Kasumi-1 (cell line): ENCODE results near the gene BMPR1B.
A peak's percentile ranks its signal among the peaks of the same experiment; 100 is the strongest.
"Not testable (repeated sequence)": the region's sequence is repeated elsewhere in the genome, so short reads cannot be mapped to it uniquely, and the experiment has no call there.

Source experiments
- DNase-seq, 2 experiments: peaks; one replicate each; lab custom pipeline; 2025; lab: John Stamatoyannopoulos, UW

Gene BMPR1B

DNA sequence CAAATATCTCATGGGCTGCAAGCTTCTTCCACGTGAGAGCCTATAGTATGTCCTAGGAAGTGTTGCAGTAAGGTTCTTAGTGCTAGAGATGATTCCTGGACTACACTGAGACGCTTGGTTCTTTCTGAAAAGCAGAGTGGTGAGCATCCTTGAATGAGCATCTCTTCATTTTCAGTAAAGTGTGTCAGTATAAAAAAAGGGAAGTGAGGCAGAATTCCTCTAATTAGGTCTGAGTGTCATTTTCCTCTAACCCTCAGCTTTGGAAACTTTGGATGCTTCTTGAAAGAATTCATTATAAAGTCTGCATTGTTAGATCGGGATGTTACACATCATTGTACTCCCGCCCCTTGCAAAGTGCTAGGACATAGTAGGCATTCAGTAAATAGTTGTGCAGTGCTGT, 5.2 kb downstream of the BMPR1B start:
- no peak for DNase-seq

DNA sequence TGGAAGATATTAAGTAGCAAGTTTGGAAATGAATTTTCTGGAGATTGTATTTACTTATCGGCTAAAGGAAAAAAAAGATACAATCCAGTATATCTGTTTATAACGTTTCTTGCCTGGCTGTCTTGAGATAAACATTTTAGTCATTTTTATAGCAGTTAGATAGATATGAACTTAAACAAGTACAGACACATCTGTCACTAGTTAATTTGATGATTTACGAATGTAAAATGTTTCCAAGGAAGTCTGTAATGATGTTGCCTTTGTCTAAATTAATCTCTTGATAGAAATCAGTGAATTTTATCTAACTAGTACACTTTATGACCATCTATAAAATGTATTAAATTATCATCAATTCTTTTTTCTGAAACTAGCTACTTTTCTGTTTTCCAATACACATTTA, 5.7 kb downstream of the BMPR1B start:
- DNase-seq = no peak

DNA sequence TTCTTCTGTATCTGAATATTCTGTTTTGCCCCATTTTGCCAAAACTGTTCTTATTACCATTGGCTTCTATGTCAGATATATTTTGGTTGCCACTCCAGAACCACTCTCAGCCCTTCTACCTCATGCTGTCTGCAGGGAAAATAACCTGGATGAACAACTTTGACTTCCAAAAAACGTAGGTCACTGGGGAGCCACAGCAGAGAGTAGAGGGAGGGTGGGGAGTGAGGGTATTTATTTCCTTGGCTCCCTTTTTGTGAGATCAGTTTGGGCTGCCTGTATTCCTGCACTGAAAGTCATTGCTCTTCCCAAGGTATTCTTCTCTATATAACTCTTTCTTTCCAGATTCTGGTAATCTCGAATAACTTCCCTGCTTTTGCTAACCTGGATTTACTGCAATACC, 6.3 kb downstream of the BMPR1B start:
- no peak for DNase-seq

DNA sequence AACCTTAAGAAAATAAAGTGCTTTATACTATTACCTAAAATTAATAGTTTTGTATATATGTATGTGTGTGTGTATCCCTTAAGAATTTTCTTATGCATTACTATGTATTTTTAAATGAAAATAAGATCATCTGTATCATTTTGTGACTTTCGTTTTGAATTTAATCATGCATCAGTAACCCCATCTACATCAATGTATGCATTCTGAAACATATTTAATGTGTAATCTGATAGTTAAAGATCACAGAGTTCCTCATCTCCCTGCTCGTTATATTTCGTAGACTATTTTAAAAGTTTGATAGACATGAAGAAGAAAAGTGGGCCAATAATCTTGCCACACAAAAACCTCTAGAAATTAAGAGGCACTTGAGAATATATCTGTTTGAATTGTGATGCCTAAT, 7.4 kb downstream of the BMPR1B start:
- DNase-seq = no peak

DNA sequence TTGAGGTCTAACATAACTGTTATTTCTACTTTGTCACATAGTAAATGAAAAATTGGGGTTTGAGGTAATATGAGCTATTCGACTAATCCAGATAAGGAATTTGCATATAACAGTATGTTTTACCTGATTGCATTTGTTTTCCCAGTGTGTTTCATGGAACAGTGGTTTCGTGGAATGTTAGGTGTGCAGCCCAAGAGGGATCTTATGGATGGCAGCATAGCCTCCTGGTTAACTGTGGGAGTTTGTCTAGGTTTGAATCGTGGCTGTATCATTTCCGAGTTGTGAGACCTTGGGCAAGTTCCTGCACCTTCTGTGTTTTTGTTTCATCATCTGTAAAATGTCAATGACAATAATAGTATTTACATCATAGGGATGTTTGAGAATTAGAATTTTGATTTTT, 7.9 kb downstream of the BMPR1B start:
- DNase-seq = no peak

- DNase-seq = no peak
Observed at GRCh38 chr4:94766856-94767255, 9.1 kb downstream of the BMPR1B start.

DNA sequence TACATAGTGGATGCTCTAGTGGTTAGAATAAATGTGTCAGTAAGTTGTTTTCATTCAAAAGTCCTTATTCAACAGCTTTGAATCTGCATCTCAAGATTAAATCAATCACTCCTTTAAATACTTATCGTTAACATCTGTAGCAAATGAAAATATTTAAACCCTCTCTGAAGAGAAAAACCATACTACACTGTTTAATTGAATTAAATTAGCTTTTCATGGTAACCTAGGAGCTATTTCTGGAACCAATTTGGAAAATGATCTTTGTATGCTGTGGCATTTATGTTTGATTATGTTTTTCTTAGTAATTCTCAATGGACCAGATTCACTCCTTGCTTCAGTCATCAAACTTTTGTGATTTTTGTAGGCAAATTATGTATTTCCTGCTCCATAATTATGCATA, 9.7 kb downstream of the BMPR1B start:
- DNase-seq = no peak

DNA sequence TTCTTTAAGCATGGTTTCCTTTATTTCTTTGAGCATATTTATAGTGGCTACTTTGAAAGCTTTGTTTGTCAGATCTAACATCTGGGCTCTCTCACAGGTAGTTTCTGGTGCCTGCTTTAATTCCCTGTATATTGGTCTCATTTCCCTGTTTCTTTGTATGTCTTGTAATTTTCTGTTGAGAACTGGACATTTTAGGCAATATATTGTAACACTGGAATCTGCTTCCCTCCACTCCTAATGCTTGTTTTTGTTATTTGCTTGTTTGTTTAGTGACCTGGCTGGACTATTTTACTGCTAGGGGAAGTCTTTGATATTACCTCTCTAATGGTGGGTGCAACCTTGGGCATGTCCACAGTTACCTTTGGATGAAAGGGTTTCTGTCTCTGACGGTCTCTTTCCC, 25.0 kb downstream of the BMPR1B start:
- DNase-seq = no peak

- DNase-seq = no peak
Observed at GRCh38 chr4:94791701-94792100, 33.9 kb downstream of the BMPR1B start.

- no peak for DNase-seq
Observed at GRCh38 chr4:94798808-94799207, 41.1 kb downstream of the BMPR1B start.

DNA sequence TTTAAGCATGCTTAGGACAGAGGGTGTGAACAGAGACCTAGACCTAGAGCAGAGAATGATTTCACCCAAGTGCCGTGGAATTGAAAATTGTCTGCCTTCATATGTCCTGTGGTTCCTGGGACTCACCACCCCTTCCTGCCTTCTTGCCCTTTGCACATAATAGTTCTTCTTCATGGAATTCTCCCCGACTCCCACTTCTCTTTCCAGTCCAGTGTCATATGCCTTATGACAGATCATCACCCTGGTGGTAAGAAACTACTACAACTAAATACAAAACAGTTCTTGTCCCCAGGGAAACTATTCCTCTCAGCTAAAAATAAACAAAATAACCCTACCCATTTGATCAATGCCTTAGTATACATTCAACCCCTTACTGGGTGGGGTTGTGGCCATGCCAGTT, 43.3 kb downstream of the BMPR1B start:
- no peak for DNase-seq

DNA sequence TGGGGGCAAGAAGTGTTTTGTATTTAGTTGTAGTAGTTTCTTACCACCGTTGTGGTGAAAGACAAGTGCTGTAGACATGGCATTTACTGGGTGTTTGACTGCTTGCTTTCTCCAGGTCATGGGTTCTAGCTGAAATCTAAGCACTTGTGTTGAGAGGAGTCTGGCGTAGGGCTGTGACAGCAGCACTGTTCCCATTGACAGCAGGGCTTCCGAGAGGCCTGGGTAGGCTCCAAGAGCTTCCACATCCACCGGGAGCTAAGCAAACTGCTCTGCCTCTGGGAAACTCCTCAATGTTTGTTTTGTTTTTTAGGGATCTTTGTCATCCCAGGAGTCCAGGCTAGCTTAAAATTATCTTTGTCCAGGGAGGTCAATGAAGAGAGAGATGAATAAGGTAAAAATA, 44.3 kb downstream of the BMPR1B start:
- DNase-seq = no peak

- no peak for DNase-seq
Observed at GRCh38 chr4:94803181-94803580, 45.4 kb downstream of the BMPR1B start.

DNA sequence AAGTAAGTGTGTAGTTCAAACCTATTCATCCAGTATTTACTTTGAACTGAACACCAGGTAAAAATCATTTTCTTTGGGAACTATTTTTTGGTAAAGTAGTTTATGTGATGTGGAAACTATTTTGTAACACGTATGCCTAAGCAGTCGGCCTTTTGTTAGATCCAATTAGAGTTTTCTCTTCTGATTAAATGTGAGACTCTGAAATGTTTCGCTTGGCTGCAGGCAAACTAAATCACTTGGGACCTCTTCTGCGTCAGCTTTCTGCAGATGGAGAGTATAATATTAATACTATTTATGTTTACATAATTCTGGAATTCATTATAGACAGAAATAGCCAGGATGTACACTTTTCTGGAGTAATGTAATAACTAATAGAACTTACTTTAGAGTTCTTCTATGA, 46.9 kb downstream of the BMPR1B start:
- no peak for DNase-seq

- no peak for DNase-seq
Observed at GRCh38 chr4:94806376-94806775, 48.6 kb downstream of the BMPR1B start.

DNA sequence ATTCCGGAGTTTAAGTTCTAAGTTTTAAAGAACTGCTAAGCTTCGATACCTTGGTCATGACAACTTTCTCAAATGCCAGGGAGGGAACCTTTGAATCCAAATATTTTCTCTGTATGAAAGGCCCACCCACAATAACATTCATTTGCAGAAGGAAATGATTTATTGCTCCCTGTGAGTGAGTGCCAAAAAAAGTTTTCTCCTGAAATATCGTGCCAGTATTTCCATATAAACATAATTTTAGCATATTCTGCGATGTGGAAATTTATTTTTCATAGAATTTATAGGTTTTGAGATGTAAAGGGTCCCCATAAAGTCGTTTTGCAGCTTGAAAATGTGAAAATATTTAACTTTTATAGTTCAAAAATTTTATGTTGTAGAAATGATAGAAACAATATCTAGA, 53.9 kb downstream of the BMPR1B start:
- no peak for DNase-seq

DNA sequence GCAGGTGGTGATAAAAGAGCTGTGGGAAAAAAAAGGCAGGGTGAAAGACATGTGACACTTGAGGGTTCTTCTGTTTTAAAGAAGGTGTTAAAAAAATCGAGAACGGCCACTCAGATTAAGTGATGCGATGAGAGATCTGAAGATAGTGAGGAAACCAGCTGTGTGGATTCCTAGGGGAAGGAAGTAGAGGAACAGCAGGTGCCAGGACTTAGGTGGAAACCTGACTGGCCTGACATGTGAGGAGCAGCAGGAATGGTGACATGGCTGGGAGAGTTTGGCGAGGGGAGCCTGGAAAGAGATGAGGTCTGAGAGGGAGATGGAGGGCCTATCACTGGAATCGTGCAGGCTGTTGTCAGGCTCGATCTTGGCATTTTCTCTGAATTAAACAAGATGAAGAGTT, 55.5 kb downstream of the BMPR1B start:
- DNase-seq = no peak

GRCh38 chr4:94814237-94814636, 56.5 kb downstream of the BMPR1B start:
- no peak for DNase-seq

DNA sequence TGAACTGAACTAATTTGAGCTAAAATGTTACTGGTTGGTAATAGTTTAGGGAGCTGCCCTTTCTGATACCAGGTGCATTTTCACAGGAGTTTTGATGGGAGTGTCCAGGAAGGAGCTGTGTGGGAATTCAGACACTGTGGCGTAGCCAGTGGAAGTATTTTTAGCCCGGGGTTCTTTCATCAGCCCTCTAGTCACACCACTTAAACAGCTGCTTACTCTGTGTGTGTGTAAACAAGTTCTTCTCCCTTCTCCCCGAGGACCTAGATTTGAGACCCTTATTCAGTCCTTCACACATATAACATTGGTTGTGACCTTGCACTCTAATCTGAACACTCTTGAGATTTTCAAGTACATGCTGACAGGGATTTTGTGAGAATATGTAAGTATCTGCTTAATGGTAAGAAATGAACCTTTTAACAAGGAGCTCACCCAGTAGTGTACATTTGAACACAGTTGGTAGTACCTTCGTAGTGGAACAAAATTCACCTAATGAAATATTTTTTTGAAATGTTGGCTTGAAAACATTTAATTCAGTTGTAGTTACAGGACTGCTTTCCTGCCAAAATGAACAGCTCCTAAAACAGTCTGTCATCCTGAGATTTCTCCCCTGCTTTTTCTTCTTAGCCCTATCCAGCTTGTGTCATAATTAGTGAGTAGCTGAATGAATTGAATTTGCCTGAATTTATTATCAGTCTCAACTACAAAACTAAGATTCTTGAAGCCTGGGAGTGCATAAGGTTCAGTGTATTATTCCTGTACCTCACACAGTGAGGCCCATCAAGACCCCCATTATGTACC, 61.8 kb downstream of the BMPR1B start:
- DNase-seq = no peak

DNA sequence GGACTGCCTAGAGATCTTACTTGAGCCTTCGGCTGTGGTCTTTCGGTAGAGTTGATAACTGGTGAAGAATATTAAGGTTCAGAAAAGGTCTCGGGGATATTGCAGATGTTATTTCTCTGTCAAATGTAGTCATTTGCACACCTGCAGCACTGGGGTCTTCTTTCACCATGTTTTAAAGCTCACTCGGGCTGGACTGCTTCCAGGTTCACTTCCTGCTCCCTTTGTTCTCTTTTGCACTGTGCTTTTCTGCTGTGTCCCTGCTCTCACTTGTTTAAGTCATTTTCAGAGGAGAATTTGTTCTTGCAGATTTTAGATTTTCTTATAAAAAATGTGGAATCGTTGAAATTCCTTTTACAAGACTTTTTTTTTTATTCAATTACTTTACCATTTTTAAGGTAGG, 68.5 kb downstream of the BMPR1B start:
- DNase-seq = peak in 1 of 2 experiments; percentile 1

DNA sequence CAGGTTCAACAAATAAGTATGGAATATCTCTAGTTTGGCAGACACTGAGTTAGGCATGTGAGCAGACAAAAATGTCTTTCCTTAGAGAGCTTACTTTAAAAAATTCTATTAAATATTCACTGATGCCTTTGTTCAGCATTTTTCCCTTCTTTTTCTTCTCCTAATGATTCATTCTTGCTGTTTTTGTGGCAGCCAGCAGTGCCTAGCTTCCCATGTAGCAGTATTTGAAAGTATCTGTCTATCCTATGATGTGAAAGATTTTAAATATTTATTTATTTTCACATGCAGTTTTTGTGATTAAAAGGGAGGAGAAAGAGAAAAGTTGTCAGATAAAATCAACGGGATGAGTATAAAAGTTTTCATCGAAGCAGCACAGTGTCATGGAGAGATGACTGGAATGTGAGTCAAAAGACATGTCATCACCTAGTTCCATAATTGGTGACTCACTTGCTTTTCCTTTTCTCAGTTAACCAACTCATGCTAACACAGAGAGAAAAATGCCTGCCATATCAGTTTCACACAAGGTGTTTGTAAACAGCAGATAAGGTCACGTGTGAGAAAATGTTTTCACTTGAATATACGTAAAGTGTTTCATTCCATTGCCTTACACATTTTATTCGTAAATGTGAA, 69.8 kb downstream of the BMPR1B start:
- DNase-seq = no peak

DNA sequence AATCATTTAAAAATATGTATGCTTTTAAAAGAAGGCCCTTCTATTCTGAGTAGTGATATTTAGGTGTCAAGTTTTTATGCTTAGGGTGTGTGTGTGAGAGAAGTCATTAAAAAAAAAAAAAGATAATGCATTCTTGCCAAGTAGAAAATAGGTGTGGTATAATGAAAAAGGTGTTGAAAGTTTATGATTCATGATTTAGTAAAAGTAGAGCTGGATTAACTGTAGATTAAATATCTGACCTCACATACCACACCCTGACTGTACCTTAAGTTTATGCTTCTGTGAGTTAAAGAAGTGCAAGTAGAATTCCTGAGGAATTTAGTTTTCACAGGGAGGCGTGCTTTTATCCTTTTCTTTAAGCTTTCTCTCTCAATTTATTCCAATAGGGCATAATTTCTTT, 71.1 kb downstream of the BMPR1B start:
- no peak for DNase-seq

GRCh38 chr4:94831607-94832006, 73.9 kb downstream of the BMPR1B start:
- no peak for DNase-seq

DNA sequence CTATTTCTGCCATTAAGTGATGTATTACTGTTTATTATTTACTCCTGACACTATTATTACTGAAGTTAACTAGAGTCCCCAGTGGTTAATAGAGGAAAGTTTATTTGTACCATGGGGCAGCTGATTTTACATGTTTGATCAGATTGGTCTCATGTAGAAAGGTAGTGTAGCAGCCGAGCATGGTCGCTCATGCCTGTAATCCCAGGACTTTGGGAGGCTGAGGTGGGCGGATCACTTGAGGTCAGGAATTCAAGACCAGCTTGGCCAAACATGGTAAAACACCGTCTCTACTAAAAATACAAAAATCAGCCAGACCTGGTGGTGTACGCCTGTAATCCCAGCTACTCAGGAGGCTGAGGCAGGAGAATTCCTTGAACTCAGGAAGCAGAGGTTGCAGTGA, 74.6 kb downstream of the BMPR1B start:
- DNase-seq = not testable (repeated sequence)
